GM12878 (cell line): ENCODE results near the gene CDYL. TPM values are rescaled to one million over a fixed set of nuclear protein-coding genes. Genes with fewer than 3 reads are reported as not detected.

Experiments used
- ATAC-seq: fragments of 200-7000 bp; cut with Tn5 transposase; 3 replicates; pipeline ENCODE4 v1.9.1; 2020; ENCODE audit warnings: mild to moderate bottlenecking, moderate library complexity
- BruUV-seq: library from RNA; stranded (reverse); fragments of 400-500 nt; replicated peaks from 2 replicates; lab custom pipeline; 2021; lab: Mats Ljungman, UMichigan
- CTCF ChIA-PET: fragments of 300-600 bp; sonication (Branson Sonifier 250); formaldehyde crosslinking; extraction: SDS; loops from one replicate; lab custom pipeline; 2021; ENCODE audit warnings: inconsistent platforms; lab: Yijun Ruan, JAX
- POLR2A ChIA-PET: fragments of 350-600 bp; formaldehyde crosslinking; extraction: SDS; loops from one replicate; lab custom pipeline; 2021; ENCODE audit warnings: inconsistent platforms; lab: Charles Lee
- RAD21 ChIA-PET: fragments of 300-600 bp; sonication (Branson Sonifier 250); formaldehyde crosslinking; loops from one replicate; lab custom pipeline; 2023; ENCODE audit warnings: antibody characterized with exemption; ENCODE audit not compliant: unreplicated experiment; lab: Charles Lee
- SMC1A ChIA-PET: fragments of 300-600 bp; sonication (Branson Sonifier 250); formaldehyde crosslinking; loops from one replicate; lab custom pipeline; 2023; ENCODE audit not compliant: unreplicated experiment, uncharacterized antibody; lab: Charles Lee
- DNase-seq: peaks from one replicate; pipeline ENCODE4 v3.0.0-alpha.2; 2011; ENCODE audit warnings: low read depth, low spot score
- FAIRE-seq: peaks from 3 replicates; lab custom pipeline; 2011; peaks lifted over from hg19 to GRCh38; lab: Jason Lieb, UNC
- H2AFZ ChIP-seq: 2 replicates; pipeline ENCODE4 v1.6.0; 2011; ENCODE audit warnings: low read depth, low read length, control low read depth; ENCODE audit not compliant: control insufficient read depth
- H3K27ac ChIP-seq: 2 replicates; pipeline ENCODE4 v1.5.1; 2011; ENCODE audit warnings: control low read depth; ENCODE audit not compliant: control insufficient read depth, insufficient read depth
- H3K27me3 ChIP-seq, 2 experiments: replicated peaks in 1 of 2; 2 replicates each; pipeline versions ENCODE4 v1.6.0 to v1.6.1; 2011; ENCODE audit warnings: low read length in 1 of 2; ENCODE audit not compliant: control insufficient read depth in 2 of 2, insufficient read depth in 2 of 2
- H3K36me3 ChIP-seq, 2 experiments: 2 replicates each; pipeline ENCODE4 v1.5.1; 2011; ENCODE audit warnings: low read length in 1 of 2; ENCODE audit not compliant: control insufficient read depth in 2 of 2, insufficient read depth in 2 of 2
- H3K4me1 ChIP-seq: 2 replicates; pipeline ENCODE4 v1.6.1; 2011; ENCODE audit warnings: mild to moderate bottlenecking, low read length, moderate library complexity, mixed read lengths; ENCODE audit not compliant: control insufficient read depth, insufficient read depth
- H3K4me2 ChIP-seq: 2 replicates; pipeline ENCODE4 v1.6.0; 2011; ENCODE audit warnings: control low read depth; ENCODE audit not compliant: control insufficient read depth, insufficient read depth
- H3K4me3 ChIP-seq: fragments of 200-600 bp; sonication (generic); 2 replicates; pipeline ENCODE4 v1.5.1; 2016
- H3K79me2 ChIP-seq: 2 replicates; pipeline ENCODE4 v1.6.0; 2011; ENCODE audit warnings: low read length; ENCODE audit not compliant: control insufficient read depth, insufficient read depth
- H3K9ac ChIP-seq: 2 replicates; pipeline ENCODE4 v1.8.0; 2011; ENCODE audit warnings: low read length, control low read depth, mixed read lengths; ENCODE audit not compliant: control insufficient read depth, insufficient read depth
- H3K9me3 ChIP-seq: replicated peaks from 3 replicates; pipeline ENCODE4 v1.5.1; 2011; ENCODE audit warnings: mild to moderate bottlenecking, low read length; ENCODE audit not compliant: control insufficient read depth, insufficient read depth
- H4K20me1 ChIP-seq: 2 replicates; pipeline ENCODE4 v1.6.0; 2011; ENCODE audit not compliant: control insufficient read depth, insufficient read depth
- HDAC2 ChIP-seq: fragments of 200-600 bp; sonication (generic); IDR thresholded peaks from 2 replicates; pipeline ENCODE4 v1.6.1; 2017
- HDAC6 ChIP-seq: fragments of 200-600 bp; sonication (generic); IDR thresholded peaks from one replicate; pipeline ENCODE4 v1.8.0; 2017; ENCODE audit warnings: antibody characterized with exemption; ENCODE audit not compliant: unreplicated experiment
- NFXL1 ChIP-seq: fragments of 450-650 bp; IDR thresholded peaks from 2 replicates; pipeline ENCODE4 v1.6.1; 2017; ENCODE audit warnings: antibody characterized with exemption, mild to moderate bottlenecking, borderline replicate concordance
- NFYB ChIP-seq: IDR thresholded peaks from 2 replicates; pipeline ENCODE4 v1.6.1; 2011; ENCODE audit warnings: low read depth, mild to moderate bottlenecking, low read length, improper control_type of control experiment, moderate library complexity; ENCODE audit not compliant: insufficient read depth
- POU2F2 ChIP-seq: IDR thresholded peaks from 3 replicates; pipeline ENCODE4 v1.6.1; 2011; ENCODE audit warnings: low read depth, mild to moderate bottlenecking, low read length, borderline replicate concordance
- RUNX3 ChIP-seq: IDR thresholded peaks from 2 replicates; pipeline ENCODE4 v1.6.1; 2012; ENCODE audit warnings: low read length, inconsistent platforms
- SUPT20H ChIP-seq: IDR thresholded peaks from 2 replicates; pipeline ENCODE4 v1.6.1; 2011; ENCODE audit warnings: low read depth, mild to moderate bottlenecking, low read length, moderate library complexity, borderline replicate concordance; ENCODE audit not compliant: control insufficient read depth
- ZBED1 ChIP-seq: IDR thresholded peaks from 2 replicates; pipeline ENCODE4 v1.6.1; 2016; ENCODE audit warnings: borderline replicate concordance
- ZNF207 ChIP-seq: fragments of 450-650 bp; IDR thresholded peaks from 2 replicates; pipeline ENCODE4 v1.6.1; 2014; ENCODE audit warnings: antibody characterized with exemption, mild to moderate bottlenecking, borderline replicate concordance
- WGBS: methylation state at CpG from one replicate; pipeline ENCODE4 v1.1.6; 2016; ENCODE audit warnings: low lambda C conversion rate; ENCODE audit not compliant: insufficient replicate concordance, insufficient coverage; ENCODE audit errors: missing lambda C conversion rate; 5-methylcytosine and 5-hydroxymethylcytosine counted together
- in situ Hi-C: fragments of 300-500 bp; cut with MboI; formaldehyde crosslinking; loops from 9 replicates; pipeline ENCODE4 v1.14.3; 2018; ENCODE audit warnings: mixed read lengths
- intact Hi-C: fragments of 100-400 bp; cut with micrococcal nuclease; formaldehyde crosslinking; loops from one replicate; pipeline ENCODE4 v1.14.2; 2022; ENCODE audit not compliant: unreplicated experiment
- polyA plus RNA-seq, 11 experiments: library from polyadenylated mRNA; depleted of rRNA in 4 of 11; unstranded in 6 of 11; stranded (reverse) in 5 of 11; fragments of >200 nt; fragmentation: Nextera tagmentation in 4 of 11; fragmentation: Illumina TruSeq in 1 of 11; extraction: Ambion mirVana in 4 of 11; extraction: Trizol in 1 of 11; gene quantifications; 1 replicate in 1 of 11; 2 replicates in 10 of 11; pipeline versions ENCODE4 v1.2.1 to v1.2.3, GENCODE V29; 2011 to 2016; ENCODE audit warnings: inconsistent platforms in 2 of 11, missing spikeins in 2 of 11, low read depth in 1 of 11
- total RNA-seq, 4 experiments: library from RNA; depleted of rRNA in 3 of 4; stranded (reverse); fragments of >200 nt in 3 of 4; fragmentation: Illumina TruSeq in 1 of 4; extraction: Trizol in 1 of 4; gene quantifications; 2 replicates each; pipeline versions ENCODE4 v1.2.1 to v1.2.3, GENCODE V29; 2013 to 2021
- TF ChIP-seq, protein P1 (sequence below): fragments of 450-650 bp; formaldehyde crosslinking; IDR thresholded peaks from 2 replicates; pipeline ENCODE4 v1.4.0; 2022; ENCODE audit warnings: mild to moderate bottlenecking, moderate library complexity

Gene CDYL
- total and polyA plus RNA-seq, 10 of the 15 experiments (the other 5 are each of a cell fraction or from before 2014, with no cell fraction given) = 9.3 to 61.2 (median 28.5) TPM

DNA sequence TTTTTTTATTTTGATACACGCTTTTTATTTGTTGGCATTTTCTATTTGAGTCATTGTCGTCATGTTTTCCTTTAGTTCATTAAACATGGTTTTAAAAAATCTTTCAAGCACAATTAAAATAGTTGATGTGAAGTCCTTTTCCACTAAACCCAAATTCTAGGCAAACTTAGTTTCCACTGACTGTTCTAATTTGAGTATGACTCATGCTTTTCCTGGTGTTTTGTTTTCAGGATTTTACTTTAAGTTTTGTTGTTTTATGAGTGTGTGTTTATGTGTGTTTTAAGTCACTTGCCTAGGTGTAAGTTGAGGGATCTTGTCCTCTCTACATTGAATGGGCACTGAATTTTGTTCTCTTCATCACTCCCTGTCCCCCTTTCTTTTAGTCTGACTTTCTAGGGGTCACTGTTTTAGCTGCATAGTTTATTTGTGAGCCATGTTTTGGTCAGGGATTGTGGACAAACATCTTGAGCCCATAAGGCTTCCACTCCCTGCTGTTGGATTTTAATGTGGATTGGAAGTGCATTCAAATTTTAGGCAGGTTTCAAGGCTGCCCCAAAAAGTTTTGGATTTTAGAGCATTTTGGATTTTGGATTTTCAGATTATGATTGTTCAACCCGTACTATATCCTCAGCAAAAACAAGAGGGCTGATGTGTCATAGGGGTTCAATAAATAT lies 94.8 kb downstream of the CDYL start (continued):
- TF ChIP-seq POU2F2 = no peak
- TF ChIP-seq NFXL1 = no peak

DNA sequence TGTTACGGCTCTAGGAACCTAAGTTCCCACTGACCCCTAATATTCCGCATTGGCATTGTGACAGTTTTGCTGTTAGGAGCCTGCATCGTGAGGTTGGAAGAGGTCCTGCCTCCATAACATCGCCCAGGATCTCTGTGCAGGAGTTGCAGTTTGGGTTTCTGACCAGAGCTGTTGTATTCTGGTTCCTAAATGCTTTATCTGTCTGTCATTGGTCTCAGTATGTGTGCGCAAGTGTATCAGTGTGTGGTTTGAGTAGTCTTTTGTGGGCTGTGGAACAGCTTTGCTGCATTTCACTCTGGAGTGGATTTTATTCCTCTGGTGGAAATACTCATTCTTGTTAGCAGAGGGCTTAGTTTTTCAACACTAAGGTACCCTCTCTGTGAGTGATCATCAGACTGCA lies 95.6 kb downstream of the CDYL start:
- Histone ChIP-seq H3K79me2 (peaks cover 78% of the 10 kb centered on the region), H2AFZ (no peak overlapping the region), H3K4me1 (peaks cover 12% of the 10 kb centered on the region; the same call in 1 of the 2 replicates), H3K27me3 (no peaks in the 10 kb centered on the region), H3K4me2 (no peak overlapping the region), H4K20me1 (no peaks in the 10 kb centered on the region; the same call in 1 of the 2 replicates), H3K4me3 (no peak overlapping the region), H3K9me3 (no peaks in the 10 kb centered on the region; the same call in 2 of the 3 replicates), H3K27ac (no peak overlapping the region; the same call in 1 of the 2 replicates), H3K9ac (no peak overlapping the region), H3K36me3 (no peaks in the 10 kb centered on the region)
- intact Hi-C loops = no loop called here
- ATAC-seq (peak; percentile 43), FAIRE-seq (no peak), DNase-seq (no peak)
- ChIA-PET POLR2A (no interaction called here), CTCF (no interaction called here), RAD21 (no interaction called here), SMC1A (interaction anchor here (1.0 to 2.0 kb wide), 4 partner anchors 10 to 37 kb away, joined by 3 to 7 read pairs (median 3); no protein-coding TSS in a partner anchor)
- in situ Hi-C loops = no loop called here
- WGBS = 97% methylated on average over 5 of the region's 5 CpGs
- no TSS peak for BruUV-seq
- TF ChIP-seq RUNX3 (0 out of 2 replicates have a peak, but pooled peaks have one; percentile 10), ZNF207 (no peak)

DNA sequence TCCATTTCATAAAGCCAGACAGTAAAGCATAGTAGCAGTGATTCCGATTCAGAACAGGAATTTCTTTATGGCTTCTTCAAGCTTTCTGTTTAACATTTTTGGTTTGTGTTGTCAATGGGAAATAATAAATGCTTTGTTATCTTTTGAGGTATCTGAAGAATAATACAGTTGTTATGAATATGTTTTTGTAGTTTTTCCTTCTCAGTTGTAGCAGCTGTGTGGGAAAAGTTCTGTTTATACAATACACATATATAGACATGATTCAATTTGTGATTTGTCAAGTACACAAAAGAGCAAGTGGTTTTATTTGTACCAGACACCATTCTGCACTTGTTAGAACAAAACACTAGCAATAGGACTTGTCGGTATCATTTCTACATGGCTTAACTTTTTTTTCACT lies 96.6 kb downstream of the CDYL start:
- no peak overlapping the region for H3K4me2 ChIP-seq
- no peak overlapping the region for H3K9ac ChIP-seq
- H3K27me3 ChIP-seq = no peaks in the 10 kb centered on the region
- H2AFZ ChIP-seq = no peak overlapping the region
- FAIRE-seq (no peak), ATAC-seq (no peak), DNase-seq (no peak)
- 75% methylated on average over 2 of the region's 2 CpGs for WGBS
- H3K4me1 ChIP-seq = peaks cover 12% of the 10 kb centered on the region; the same call in 1 of the 2 replicates
- no peaks in the 10 kb centered on the region; the same call in 2 of the 3 replicates for H3K9me3 ChIP-seq
- intact Hi-C loops = no loop called here
- H3K4me3 ChIP-seq = no peak overlapping the region
- H3K36me3 ChIP-seq = no peaks in the 10 kb centered on the region
- no peak overlapping the region for H3K27ac ChIP-seq
- RAD21 ChIA-PET = no interaction called here
- no peaks in the 10 kb centered on the region; the same call in 1 of the 2 replicates for H4K20me1 ChIP-seq
- CTCF ChIA-PET = no interaction called here
- POLR2A ChIA-PET = no interaction called here
- in situ Hi-C loops = no loop called here
- H3K79me2 ChIP-seq = peaks cover 79% of the 10 kb centered on the region
- BruUV-seq = no TSS peak
- SMC1A ChIA-PET = interaction anchor here (2.0 kb wide), 1 partner anchor 12 kb away, joined by 7 read pairs; no protein-coding TSS in a partner anchor
- TF ChIP-seq, protein P1, sequence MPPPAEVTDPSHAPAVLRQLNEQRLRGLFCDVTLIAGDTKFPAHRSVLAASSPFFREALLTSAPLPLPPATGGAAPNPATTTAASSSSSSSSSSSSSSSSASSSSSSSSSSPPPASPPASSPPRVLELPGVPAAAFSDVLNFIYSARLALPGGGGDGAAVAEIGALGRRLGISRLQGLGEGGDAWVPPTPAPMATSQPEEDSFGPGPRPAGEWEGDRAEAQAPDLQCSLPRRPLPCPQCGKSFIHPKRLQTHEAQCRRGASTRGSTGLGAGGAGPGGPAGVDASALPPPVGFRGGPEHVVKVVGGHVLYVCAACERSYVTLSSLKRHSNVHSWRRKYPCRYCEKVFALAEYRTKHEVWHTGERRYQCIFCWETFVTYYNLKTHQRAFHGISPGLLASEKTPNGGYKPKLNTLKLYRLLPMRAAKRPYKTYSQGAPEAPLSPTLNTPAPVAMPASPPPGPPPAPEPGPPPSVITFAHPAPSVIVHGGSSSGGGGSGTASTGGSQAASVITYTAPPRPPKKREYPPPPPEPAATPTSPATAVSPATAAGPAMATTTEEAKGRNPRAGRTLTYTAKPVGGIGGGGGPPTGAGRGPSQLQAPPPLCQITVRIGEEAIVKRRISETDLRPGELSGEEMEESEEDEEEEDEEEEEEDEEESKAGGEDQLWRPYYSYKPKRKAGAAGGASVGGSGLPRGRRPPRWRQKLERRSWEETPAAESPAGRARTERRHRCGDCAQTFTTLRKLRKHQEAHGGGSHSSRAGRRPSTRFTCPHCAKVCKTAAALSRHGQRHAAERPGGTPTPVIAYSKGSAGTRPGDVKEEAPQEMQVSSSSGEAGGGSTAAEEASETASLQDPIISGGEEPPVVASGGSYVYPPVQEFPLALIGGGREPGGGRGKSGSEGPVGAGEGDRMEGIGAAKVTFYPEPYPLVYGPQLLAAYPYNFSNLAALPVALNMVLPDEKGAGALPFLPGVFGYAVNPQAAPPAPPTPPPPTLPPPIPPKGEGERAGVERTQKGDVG (CRISPR knock-in tag) = no peak
- no peak for TF ChIP-seq ZBED1
- no peak for TF ChIP-seq HDAC2
- no peak for TF ChIP-seq NFYB
- TF ChIP-seq HDAC6 = no peak
- no peak for TF ChIP-seq SUPT20H
